K562 (cell line): ENCODE results near the gene PRKAG2.

ENCODE experiments used
- BCOR ChIP-seq: fragments of 450-650 bp; IDR thresholded peaks from 2 replicates; pipeline ENCODE4 v1.6.1; 2016
- EGR1 ChIP-seq: fragments of 450-650 bp; conservative IDR thresholded peaks from 2 replicates; pipeline ENCODE4 v1.6.1; 2017; ENCODE audit warnings: mild to moderate bottlenecking
- MAX ChIP-seq: sonication (generic); formaldehyde crosslinking; IDR thresholded peaks from 2 replicates; pipeline ENCODE4 v1.9.0; 2022; ENCODE audit warnings: mild to moderate bottlenecking, missing genetic modification reagents
- SMC3 ChIP-seq: conservative IDR thresholded peaks from 2 replicates; pipeline ENCODE4 v1.6.1; 2011; ENCODE audit warnings: low read depth, low read length, improper control_type of control experiment; ENCODE audit not compliant: insufficient read depth
- TAF1 ChIP-seq: IDR thresholded peaks from 2 replicates; pipeline ENCODE4 v1.6.1; 2011; ENCODE audit warnings: mild to moderate bottlenecking, low read length, moderate library complexity; ENCODE audit not compliant: insufficient read depth, control insufficient read depth, severe bottlenecking; ENCODE audit errors: extremely low read depth
- ZC3H11A ChIP-seq: IDR thresholded peaks from 2 replicates; pipeline ENCODE4 v1.6.1; 2012; ENCODE audit warnings: low read depth, low read length, improper control_type of control experiment
- ZC3H8 ChIP-seq: fragments of 450-650 bp; IDR thresholded peaks from 2 replicates; pipeline ENCODE4 v1.6.1; 2017
- ZNF589 ChIP-seq: fragments of 200-800 bp; sonication (Bioruptor generic); IDR thresholded peaks from 2 replicates; pipeline ENCODE4 v1.6.1; 2016; ENCODE audit warnings: low read depth, missing genetic modification characterization, missing compliant biosample characterization
- TF ChIP-seq, protein P1 (sequence below), 3 experiments: IDR thresholded peaks in 2 of 3; conservative IDR thresholded peaks in 1 of 3; 2 replicates each; pipeline ENCODE4 v1.5.1; 2011 to 2012; ENCODE audit warnings: low read length in 3 of 3, mild to moderate bottlenecking in 3 of 3, control low read depth in 2 of 3, improper control_type of control experiment in 1 of 3, inconsistent platforms in 1 of 3, low read depth in 1 of 3, mixed read lengths in 1 of 3, moderate library complexity in 1 of 3; ENCODE audit not compliant: insufficient read depth in 2 of 3

DNA sequence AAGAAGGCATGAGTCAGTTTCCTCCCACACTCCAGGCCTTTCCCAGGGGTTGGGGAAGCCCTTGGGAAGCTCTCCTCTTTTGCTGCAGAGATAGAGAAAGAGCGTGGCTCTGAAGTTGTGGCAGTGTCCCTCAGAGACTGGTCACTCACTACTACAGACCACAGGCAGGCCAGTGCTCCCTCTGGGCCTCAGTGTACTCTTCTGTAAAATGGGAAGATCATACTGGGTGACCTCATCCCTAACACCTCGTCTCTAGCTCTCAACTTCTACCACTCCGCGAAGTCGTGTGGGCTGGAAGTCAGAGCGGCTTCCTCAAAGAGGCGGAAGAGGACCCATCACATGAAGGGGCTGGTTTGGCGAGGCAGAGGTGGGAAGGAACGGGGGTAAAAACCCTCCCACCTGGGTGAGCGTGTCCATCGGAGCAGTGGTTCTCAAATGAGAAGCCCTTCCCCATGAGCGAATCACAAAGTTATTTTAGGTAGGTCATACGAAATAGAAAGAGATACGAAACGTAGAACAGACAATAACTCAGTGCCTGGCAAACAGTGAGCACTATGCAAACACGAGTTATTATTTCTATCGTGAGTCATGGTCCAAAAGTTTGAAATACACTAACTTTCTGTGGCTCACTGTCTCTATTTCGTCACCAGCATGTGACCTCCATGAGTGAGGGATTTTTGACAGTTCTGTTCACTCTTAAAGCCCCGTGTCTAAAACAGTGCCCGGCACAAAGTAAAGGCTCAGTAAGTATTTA, 32.7 kb downstream of the PRKAG2 start:
- TF ChIP-seq BCOR (no peak), TAF1 (no peak), MAX (CRISPR knock-in tag) (no peak), EGR1 (no peak), ZNF589 (CRISPR knock-in tag) (no peak), ZC3H11A (no peak), SMC3 (no peak), ZC3H8 (no peak)
- TF ChIP-seq, protein P1, sequence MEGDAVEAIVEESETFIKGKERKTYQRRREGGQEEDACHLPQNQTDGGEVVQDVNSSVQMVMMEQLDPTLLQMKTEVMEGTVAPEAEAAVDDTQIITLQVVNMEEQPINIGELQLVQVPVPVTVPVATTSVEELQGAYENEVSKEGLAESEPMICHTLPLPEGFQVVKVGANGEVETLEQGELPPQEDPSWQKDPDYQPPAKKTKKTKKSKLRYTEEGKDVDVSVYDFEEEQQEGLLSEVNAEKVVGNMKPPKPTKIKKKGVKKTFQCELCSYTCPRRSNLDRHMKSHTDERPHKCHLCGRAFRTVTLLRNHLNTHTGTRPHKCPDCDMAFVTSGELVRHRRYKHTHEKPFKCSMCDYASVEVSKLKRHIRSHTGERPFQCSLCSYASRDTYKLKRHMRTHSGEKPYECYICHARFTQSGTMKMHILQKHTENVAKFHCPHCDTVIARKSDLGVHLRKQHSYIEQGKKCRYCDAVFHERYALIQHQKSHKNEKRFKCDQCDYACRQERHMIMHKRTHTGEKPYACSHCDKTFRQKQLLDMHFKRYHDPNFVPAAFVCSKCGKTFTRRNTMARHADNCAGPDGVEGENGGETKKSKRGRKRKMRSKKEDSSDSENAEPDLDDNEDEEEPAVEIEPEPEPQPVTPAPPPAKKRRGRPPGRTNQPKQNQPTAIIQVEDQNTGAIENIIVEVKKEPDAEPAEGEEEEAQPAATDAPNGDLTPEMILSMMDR (IDR thresholded peaks at IDR 0.05 in 2 of 3, conservative IDR thresholded peaks at IDR 0.05 in 1 of 3; ENCODE audit: insufficient read depth in 2 of 3, low read depth in 1 of 3, low read length in 3 of 3), result no peak
